SHP77 treated with DMSO at 0.1 percent for 48 hours (cell line): ENCODE data around the gene CD47.

ENCODE experiments used
- DNase-seq: peaks from one replicate; lab custom pipeline; 2025; lab: John Stamatoyannopoulos, UW

CD47 gene

DNA sequence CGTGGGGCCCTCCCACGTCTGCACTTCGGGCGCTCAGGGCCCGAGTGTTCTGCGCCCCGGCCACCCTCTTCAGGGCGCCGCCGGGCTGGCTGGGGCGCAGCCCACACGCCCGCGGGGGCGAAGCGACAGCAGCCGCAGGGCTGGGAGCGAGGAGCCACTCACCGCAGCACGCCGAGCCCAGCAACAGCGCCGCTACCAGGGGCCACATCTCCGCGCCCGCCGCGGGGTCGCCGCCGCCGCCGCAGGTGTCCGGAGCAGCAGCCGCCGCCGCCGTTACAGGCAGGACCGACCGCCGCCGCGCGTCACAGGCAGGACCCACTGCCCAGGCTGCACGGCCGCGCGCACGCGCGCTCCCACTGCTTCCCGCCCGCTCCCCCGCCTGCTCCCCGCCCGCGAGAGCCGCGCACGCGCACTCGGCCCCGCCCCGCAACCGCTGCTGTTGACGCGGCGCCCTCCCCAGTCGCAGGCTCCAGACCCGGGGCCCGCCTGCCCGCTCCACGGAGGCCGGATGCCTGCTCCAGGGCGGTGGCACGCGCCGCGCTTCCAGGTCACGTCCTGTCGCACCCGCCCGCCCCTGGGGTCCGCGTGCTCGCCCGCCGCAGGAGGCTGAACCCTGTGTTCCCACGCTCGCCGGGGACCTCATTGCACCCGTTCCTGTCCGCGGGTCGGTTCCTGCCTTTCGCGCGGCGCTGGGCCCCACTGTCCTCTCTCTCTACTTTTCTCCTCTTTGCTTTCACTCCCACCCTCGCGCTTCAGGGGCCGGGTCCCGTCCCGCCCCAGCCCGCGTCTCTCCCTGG lies at the start of gene CD47:
Gene CD47 (minus strand): TSS at position 331 of the 797 bp plus-strand sequence. CDS start 123 bp downstream, at position 208.
- DNase-seq, result peak; percentile 64

DNA sequence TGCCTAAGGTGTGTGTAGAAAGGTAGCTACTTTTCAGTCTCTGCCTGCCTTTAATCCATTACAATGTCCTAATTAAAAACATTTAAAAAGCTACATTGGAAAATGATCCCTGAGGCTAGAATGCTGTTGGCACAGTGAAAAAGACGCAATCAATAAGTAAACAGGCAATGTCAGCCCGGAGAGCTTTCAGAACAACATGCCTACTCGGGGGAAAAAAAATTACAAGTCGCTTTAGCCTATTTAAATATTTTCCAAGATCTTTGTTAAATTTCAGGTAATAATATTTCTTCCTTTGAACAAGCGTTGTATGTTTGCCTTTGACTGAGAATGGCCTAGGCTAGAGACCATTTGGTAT lies 46.6 kb upstream of the CD47 start:
- DNase-seq, result no peak

DNA sequence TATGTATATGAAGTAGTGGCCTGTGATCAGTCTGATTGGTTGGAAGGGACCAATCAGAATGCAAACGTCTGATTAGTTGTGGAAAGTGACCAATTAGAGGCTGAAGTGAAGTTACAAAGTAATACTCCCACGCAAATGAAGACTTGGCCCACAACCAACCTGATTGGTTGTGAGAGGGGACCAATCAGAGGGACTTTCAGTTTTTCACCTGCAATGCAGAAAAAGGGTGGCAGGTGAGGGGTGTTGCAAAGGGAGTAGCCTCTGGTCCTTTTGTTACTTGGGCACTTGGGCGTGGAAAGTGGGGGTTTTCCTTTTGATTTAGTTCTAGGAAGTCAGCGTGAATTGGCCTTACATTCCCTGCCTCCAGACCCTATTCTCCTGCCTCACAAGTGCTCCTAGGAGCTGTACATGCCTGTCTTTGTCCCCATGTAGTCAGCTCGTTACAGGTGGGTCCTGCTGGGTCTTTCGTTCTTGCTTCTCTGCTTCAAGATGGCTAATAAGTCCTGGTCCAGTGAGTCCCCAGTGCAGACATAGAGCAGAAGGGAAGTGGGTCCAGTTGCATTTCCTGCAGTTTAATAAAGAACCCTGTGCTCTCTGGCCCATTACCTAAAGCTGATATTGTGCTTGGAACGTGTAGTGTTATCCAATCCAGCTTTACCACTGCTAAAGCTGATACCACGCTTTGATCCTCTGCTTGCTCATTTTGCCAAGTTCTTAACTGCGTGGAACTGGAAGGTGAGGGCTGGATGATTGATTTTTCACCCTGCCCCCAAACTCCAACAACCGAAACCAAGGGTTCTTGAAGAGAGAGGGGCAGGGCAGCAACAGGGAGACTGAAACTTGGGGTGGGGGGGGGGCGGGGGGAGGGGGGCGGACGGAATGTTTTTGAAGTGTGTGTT lies 46.0 kb upstream of the CD47 start:
- no peak for DNase-seq

- no peak for DNase-seq
These were observed 43.7 kb upstream of the CD47 start for GRCh38 chr3:108134555-108134880.

DNA sequence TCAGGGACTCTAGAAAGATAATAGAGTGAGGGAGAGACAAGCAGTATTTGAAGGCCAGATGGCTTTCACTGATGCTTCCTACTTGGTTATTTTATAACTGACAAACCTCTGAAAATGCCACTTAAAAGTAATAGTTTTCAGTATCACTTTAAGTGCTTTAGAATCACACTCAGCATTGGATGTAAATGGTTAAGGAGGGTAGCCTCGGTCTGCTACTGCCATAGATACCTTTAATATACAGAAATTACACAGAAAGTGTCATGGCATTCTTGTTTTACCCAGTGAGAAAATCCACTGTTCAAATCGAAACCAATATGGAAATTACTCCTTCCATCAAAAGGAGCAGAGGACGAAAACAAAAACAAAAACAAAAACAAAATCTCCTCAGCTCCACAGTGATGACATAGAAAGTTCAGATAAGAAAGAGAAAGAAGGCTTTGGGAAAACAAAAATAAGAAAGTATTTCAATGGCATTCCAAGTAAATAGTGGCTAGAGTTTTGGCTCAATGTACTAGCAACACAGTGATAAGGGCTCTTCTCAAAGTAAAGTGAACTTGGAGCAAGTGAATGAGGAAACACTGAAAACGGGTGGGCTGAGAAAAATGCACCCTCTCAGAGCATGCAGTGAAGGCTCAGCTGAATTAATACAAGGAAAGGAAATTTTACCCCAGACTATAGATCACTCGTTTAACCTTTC lies 43.2 kb upstream of the CD47 start:
- no peak for DNase-seq

DNA sequence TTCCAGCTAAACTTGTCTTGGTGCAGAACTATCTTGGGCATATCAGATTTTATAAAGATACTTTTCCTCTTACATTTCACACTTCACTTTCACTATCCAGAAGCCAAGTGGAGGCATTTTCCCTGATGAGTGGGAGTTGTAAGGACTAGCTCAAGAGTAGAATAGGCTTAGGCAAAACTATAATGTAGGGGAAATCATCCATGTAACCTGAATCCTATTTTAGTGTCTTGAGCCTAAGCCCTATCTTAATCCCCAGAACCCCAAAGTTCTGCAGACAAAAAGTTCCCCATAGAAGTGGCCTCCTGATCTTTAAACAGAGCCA lies 42.2 kb upstream of the CD47 start:
- DNase-seq, result no peak

DNA sequence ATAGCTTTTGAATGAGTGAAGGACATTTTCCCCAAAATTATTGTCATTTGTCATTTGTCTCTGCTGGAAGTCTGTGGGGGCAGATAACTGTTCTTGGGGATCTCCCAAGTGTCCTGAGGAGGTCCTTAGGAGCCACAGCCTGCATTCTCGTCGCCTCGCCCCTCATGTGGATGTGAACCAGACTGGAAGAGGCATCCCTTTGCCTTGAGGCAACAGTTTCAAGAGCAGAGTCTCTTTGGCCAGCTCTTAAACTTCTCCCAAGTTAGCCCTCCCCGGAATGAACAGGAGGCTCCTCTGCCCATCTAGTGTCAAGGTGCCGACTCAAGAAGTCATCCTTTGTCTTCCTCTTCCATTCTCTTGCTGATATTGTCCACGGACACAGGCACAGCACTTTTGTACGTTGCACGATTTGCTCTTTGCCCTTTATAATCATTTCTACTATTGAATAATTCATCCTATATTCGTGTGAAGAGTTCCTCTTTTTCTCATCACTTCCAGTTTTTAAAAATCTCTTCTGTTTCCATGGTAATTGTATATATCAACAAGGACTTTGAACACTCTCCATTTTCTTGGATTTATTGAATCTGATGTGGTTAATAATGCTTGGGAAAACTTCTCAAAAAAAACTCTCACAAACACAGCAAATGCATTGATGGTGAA lies 40.8 kb upstream of the CD47 start:
- no peak for DNase-seq

DNA sequence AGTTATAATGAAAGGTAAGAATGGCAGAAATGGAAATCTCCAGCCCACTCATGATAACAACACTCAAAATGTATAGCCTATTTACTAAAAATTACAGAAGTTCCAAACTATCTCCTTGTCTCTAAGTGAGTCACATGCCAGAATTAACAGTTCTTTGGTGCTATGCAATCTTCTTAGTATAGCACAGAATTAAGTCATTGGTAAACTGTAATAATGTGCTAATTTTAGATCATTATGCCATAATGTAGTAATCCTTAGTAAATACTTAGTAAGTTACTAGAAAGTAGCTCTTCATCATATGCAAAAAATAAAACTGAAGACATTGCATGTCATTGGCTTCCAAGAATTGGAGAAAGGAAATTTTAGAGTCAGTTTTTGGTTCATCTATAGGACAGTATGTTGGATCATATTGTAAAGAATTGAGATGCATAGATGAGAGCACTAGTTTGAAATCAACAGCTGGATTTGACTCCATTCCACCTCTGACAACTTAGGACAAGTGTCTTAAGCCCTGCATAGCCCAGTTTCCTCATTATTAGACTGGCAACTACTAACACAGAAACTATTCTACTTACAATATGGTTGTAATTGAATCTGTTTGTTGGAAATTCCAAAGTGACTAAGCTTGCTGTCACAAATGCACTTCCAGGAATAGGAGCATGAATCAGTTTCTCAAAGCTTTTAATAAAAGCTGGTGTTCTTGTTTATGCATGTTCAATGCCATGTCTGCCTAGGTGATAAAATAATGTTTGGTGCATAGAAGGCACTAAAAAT lies 40.1 kb upstream of the CD47 start:
- DNase-seq, result no peak

DNA sequence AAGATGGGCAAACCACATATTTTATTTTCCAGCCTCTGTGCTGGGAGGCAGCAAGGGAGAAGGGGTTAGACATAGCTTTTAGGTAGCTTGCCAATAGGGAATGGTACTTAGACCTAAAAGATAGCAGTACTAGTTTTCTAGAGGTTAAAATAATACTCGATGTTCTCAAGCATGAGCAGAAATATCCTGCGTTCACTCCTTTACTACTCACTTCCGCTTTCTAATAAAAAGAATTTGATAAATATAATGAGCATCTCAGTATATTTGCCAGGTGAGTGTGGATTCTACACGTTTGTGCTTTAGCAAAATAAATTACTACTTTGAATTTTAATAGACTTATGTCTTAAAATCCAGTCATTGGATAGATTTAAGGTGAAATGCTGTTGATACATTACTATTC lies 39.4 kb upstream of the CD47 start:
- DNase-seq, result no peak

GRCh38 chr3:108127301-108127988 lies 36.6 kb upstream of the CD47 start:
- no peak for DNase-seq

DNA sequence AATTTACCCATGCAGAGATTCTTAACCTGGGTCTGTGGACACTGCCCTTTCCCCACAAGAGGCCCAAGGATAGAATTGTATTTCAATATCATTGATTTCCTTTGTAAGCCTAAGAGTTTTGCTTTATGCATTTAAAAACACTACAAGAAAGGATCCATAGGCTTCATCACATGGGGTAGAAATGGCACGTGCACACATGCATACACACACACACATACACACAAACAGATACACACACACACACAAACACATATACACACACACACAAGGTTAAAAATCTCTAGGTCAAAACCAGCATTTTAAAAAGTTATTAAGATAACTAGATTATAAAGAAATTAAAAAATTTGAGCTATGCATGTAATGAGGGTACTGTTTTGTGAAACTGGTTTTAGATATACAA lies 35.5 kb upstream of the CD47 start:
- DNase-seq, result no peak

- DNase-seq, result peak; percentile 49
These were observed 34.8 kb upstream of the CD47 start for GRCh38 chr3:108125550-108126071.

GRCh38 chr3:108125153-108125543 lies 34.3 kb upstream of the CD47 start:
- DNase-seq, result no peak

- no peak for DNase-seq
These were observed 33.7 kb upstream of the CD47 start for GRCh38 chr3:108124337-108125152.

DNA sequence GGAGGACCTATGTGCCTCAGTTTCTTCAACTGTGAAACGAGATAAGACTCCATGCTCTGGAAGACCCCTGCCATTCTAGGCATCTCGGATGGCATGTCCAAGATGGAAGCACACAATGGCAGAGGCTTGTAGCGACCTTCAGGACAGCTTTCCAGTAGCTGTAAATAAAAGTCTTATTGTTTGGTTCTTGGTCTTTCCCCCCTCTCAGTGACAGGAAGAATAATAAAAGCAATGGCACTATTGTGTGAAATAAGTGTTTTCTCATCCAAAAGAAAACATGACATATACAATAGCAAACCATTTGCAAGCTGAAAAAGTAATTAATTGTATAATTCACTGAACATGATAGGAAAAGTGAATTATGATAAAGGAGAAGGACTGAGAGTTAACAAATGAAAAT lies 32.5 kb upstream of the CD47 start:
- DNase-seq, result no peak

DNA sequence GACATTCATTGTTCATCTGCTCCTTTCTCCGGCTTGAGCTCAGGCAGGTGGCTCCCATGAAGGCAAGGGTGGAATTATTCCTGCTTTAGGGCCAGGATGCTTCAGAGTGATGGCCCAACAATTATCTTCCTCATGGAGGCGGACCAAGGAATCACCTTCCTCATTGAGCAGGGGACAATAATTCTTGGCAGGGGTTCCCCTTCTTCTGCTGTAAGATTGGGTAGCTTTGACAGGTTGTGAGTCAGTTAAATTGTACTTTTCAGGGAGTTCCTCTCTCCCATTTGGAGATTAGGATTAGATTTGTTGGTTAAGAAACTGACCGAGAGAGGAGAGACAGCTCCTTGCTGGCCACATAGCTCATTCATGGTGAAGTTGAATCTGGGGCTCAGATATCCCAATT lies 31.4 kb upstream of the CD47 start:
- no peak for DNase-seq

DNA sequence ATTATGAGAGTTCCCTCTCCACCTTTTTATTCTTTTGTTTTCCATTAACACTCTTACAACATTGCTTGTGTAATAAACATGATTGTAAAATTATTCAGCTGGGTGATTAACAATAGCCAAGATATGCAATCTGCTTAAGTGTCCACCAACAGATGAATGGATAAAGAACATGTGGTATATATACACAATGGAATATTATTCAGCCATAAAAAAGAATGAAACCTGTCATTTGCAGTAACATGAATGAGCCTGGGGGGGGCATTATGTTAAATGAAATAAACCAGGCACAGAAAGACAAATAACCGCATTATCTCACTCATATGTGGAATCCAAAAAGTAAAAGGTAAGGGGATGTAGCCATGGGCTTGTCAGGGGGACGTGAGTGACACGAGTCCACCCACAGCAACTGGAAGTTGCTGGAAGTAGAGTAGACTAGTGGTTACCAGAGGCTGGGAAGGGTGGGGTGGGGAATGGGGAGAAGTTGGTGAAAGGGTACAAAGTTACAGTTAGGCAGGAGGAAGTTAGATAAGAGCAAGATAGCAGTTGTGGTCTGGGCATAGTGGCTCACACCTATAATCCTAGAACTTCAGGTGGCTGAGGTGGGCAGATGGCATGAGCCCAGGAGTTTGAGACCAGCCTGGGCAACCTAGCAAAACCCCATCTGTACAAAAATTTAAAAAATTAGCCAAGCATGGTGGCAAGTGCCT lies 28.7 kb upstream of the CD47 start:
- no peak for DNase-seq

DNA sequence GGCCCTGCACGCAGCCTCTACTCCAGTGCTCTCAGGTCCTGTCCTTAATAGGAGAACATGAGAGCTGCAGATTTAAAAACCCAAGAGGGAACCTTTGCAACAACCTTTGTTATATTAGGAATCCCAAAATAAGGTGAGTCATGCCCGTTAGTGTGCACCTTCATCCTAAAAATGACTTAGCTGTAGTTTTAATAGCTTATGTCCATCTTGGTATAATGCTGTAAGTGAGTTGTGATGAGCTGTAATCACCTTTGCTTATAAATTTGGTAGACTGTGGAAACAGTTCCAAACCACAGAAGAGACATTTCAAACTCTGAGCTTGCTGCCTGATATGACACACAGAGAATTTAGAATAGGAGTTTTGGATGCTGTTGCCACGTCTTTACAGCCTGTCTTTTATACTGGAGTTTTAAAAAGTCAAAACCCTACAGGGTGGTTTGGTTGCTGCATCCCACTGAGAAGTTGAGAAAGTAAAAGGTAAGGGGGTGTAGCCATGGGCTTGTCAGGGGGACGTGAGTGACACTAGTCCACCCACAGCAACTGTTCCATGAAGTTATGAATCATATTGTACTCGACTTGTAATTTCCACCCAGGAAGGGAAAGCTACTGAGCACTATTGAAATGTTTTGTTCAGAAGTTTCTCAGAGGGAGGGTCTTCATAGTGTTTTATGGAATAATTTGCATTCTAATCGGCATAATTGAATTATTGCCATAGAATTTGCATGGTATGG lies 27.4 kb upstream of the CD47 start:
- no peak for DNase-seq
